IMR-90 (cell line): ENCODE results near the gene CELSR1. TPM values are rescaled to one million over a fixed set of nuclear protein-coding genes. Genes with fewer than 3 reads are reported as not detected.

Experiments used
- ATAC-seq: fragments of 200-7000 bp; cut with Tn5 transposase; 2 replicates; pipeline ENCODE4 v1.9.1; 2020; ENCODE audit warnings: low read depth, mild to moderate bottlenecking, moderate library complexity
- BruUV-seq: library from RNA; stranded (reverse); fragments of 400-500 nt; replicated peaks from 2 replicates; lab custom pipeline; 2021; lab: Mats Ljungman, UMichigan
- CTCF ChIA-PET: fragments of 300-600 bp; formaldehyde crosslinking; extraction: SDS; loops from one replicate; lab custom pipeline; 2021; ENCODE audit warnings: antibody characterized with exemption; lab: Yijun Ruan, JAX
- POLR2A ChIA-PET: fragments of 300-600 bp; sonication (Branson Sonifier 250); formaldehyde crosslinking; loops from one replicate; lab custom pipeline; 2022; ENCODE audit warnings: antibody characterized with exemption; ENCODE audit not compliant: unreplicated experiment; lab: Charles Lee
- DNase-seq: peaks from one replicate; pipeline ENCODE4 v3.0.0; 2013
- H2AFZ ChIP-seq: replicated peaks from 2 replicates; pipeline ENCODE3; 2013; ENCODE audit warnings: low read length, mild to moderate bottlenecking; ENCODE audit not compliant: poor library complexity
- H2AK5ac ChIP-seq: 2 replicates; pipeline ENCODE4 v1.6.1; 2013; ENCODE audit warnings: low read depth, low read length, inconsistent platforms
- H2AK9ac ChIP-seq: replicated peaks from 2 replicates; pipeline ENCODE3; 2013; ENCODE audit warnings: mild to moderate bottlenecking, low read depth, low read length, moderate library complexity; ENCODE audit not compliant: poor library complexity
- H2BK120ac ChIP-seq: 2 replicates; pipeline ENCODE4 v1.6.1; 2013; ENCODE audit warnings: low read depth, low read length, inconsistent platforms
- H2BK15ac ChIP-seq: 3 replicates; pipeline ENCODE4 v1.6.1; 2013; ENCODE audit warnings: low read depth, low read length, inconsistent platforms
- H2BK20ac ChIP-seq: 2 replicates; pipeline ENCODE4 v1.6.1; 2013; ENCODE audit warnings: low read depth, mild to moderate bottlenecking, inconsistent platforms, low read length, moderate library complexity
- H2BK5ac ChIP-seq: 2 replicates; pipeline ENCODE4 v1.6.1; 2013; ENCODE audit warnings: mild to moderate bottlenecking, low read depth, low read length, inconsistent platforms; ENCODE audit not compliant: poor library complexity, severe bottlenecking
- H3K14ac ChIP-seq: replicated peaks from 2 replicates; pipeline ENCODE4 v1.6.1; 2013; ENCODE audit warnings: low read depth, low read length, inconsistent platforms
- H3K18ac ChIP-seq: 2 replicates; pipeline ENCODE4 v1.6.1; 2013; ENCODE audit warnings: low read depth, low read length, control low read depth
- H3K23ac ChIP-seq: 2 replicates; pipeline ENCODE4 v1.6.1; 2013; ENCODE audit warnings: low read depth, low read length, inconsistent platforms
- H3K27ac ChIP-seq: 2 replicates; pipeline ENCODE4 v1.5.1; 2013; ENCODE audit warnings: mild to moderate bottlenecking, control low read depth, low read length; ENCODE audit not compliant: insufficient read depth
- H3K27me3 ChIP-seq: 2 replicates; pipeline ENCODE4 v1.6.1; 2013; ENCODE audit warnings: low read length; ENCODE audit not compliant: control insufficient read depth, insufficient read depth
- H3K36me3 ChIP-seq: 2 replicates; pipeline ENCODE4 v1.6.1; 2013; ENCODE audit warnings: low read length, mixed read lengths; ENCODE audit not compliant: control insufficient read depth, insufficient read depth
- H3K4ac ChIP-seq: 2 replicates; pipeline ENCODE4 v1.6.1; 2013; ENCODE audit warnings: low read depth, low read length, inconsistent platforms
- H3K4me1 ChIP-seq: 2 replicates; pipeline ENCODE4 v1.6.1; 2013; ENCODE audit warnings: low read length, mixed read lengths; ENCODE audit not compliant: control insufficient read depth, insufficient read depth
- H3K4me2 ChIP-seq: 2 replicates; pipeline ENCODE4 v1.6.1; 2013; ENCODE audit warnings: low read depth, mild to moderate bottlenecking, control low read depth, low read length, moderate library complexity
- H3K4me3 ChIP-seq: 2 replicates; pipeline ENCODE4 v1.5.1; 2013; ENCODE audit warnings: low read depth, mild to moderate bottlenecking, control low read depth, low read length, moderate library complexity; ENCODE audit not compliant: insufficient read depth
- H3K56ac ChIP-seq: 2 replicates; pipeline ENCODE4 v1.6.1; 2013; ENCODE audit warnings: low read length, inconsistent platforms; ENCODE audit not compliant: insufficient read depth; ENCODE audit errors: extremely low read depth
- H3K79me1 ChIP-seq, 2 experiments: 2 replicates each; pipeline ENCODE4 v1.6.1; 2013; ENCODE audit warnings: low read length in 2 of 2, inconsistent platforms in 1 of 2, low read depth in 1 of 2
- H3K9ac ChIP-seq: 2 replicates; pipeline ENCODE4 v1.6.1; 2013; ENCODE audit warnings: low read depth, low read length, control low read depth
- H3K9me1 ChIP-seq: 2 replicates; pipeline ENCODE4 v1.6.1; 2013; ENCODE audit warnings: low read length, inconsistent platforms; ENCODE audit not compliant: insufficient read depth
- H3K9me3 ChIP-seq: 2 replicates; pipeline ENCODE4 v1.6.1; 2013; ENCODE audit warnings: low read length; ENCODE audit not compliant: control insufficient read depth, insufficient read depth
- H4K20me1 ChIP-seq: 2 replicates; pipeline ENCODE4 v1.6.1; 2013; ENCODE audit warnings: low read length, inconsistent platforms; ENCODE audit not compliant: insufficient read depth
- H4K5ac ChIP-seq: 2 replicates; pipeline ENCODE4 v1.6.1; 2013; ENCODE audit warnings: mild to moderate bottlenecking, low read depth, low read length, control low read depth
- H4K8ac ChIP-seq, 2 experiments: 2 replicates each; pipeline ENCODE4 v1.6.1; 2013; ENCODE audit warnings: low read depth in 2 of 2, low read length in 2 of 2, control low read depth in 1 of 2, inconsistent platforms in 1 of 2
- H4K91ac ChIP-seq: 2 replicates; pipeline ENCODE4 v1.6.1; 2013; ENCODE audit warnings: low read depth, low read length, inconsistent platforms; ENCODE audit not compliant: insufficient read depth
- BHLHE40 ChIP-seq: fragments of 150-350 bp; IDR thresholded peaks from 2 replicates; pipeline ENCODE4 v1.6.1; 2016; ENCODE audit warnings: mild to moderate bottlenecking, low read depth, low read length
- CEBPB ChIP-seq: IDR thresholded peaks from 2 replicates; pipeline ENCODE4 v1.6.1; 2012; ENCODE audit warnings: low read depth, low read length, improper control_type of control experiment
- CHD1 ChIP-seq: IDR thresholded peaks from 2 replicates; pipeline ENCODE4 v1.6.1; 2012; ENCODE audit warnings: low read depth, low read length, improper control_type of control experiment
- CTCF ChIP-seq: conservative IDR thresholded peaks from 2 replicates; pipeline ENCODE4 v1.5.1; 2012; ENCODE audit warnings: mild to moderate bottlenecking, low read depth, low read length, improper control_type of control experiment
- MAZ ChIP-seq: IDR thresholded peaks from 2 replicates; pipeline ENCODE4 v1.6.1; 2012; ENCODE audit warnings: low read depth, mild to moderate bottlenecking, low read length, improper control_type of control experiment, moderate library complexity, borderline replicate concordance
- MXI1 ChIP-seq: IDR thresholded peaks from 2 replicates; pipeline ENCODE4 v1.6.1; 2012; ENCODE audit warnings: low read depth, mild to moderate bottlenecking, low read length, moderate library complexity, borderline replicate concordance
- NFE2L2 ChIP-seq: fragments of 150-350 bp; IDR thresholded peaks from 2 replicates; pipeline ENCODE4 v1.6.1; 2016; ENCODE audit warnings: low read depth, mild to moderate bottlenecking, low read length
- POLR2A ChIP-seq: IDR thresholded peaks from 2 replicates; pipeline ENCODE4 v1.6.1; 2012; ENCODE audit warnings: mild to moderate bottlenecking, low read depth, low read length
- RAD21 ChIP-seq: IDR thresholded peaks from 2 replicates; pipeline ENCODE4 v1.6.1; 2012; ENCODE audit warnings: low read length, improper control_type of control experiment
- RCOR1 ChIP-seq: IDR thresholded peaks from 2 replicates; pipeline ENCODE4 v1.6.1; 2012; ENCODE audit warnings: mild to moderate bottlenecking, low read length, improper control_type of control experiment; ENCODE audit not compliant: insufficient replicate concordance
- RFX5 ChIP-seq: IDR thresholded peaks from 2 replicates; pipeline ENCODE4 v1.8.0; 2012; ENCODE audit warnings: low read depth, mild to moderate bottlenecking, low read length, moderate library complexity
- SMC3 ChIP-seq: fragments of 150-350 bp; IDR thresholded peaks from 2 replicates; pipeline ENCODE4 v1.6.1; 2016; ENCODE audit warnings: low read depth, mild to moderate bottlenecking, antibody characterized with exemption, low read length, moderate library complexity
- USF2 ChIP-seq: fragments of 150-350 bp; IDR thresholded peaks from 2 replicates; pipeline ENCODE4 v1.6.1; 2017; ENCODE audit warnings: mild to moderate bottlenecking, antibody characterized with exemption, low read length, low read depth
- WGBS, 2 experiments: methylation state at CpG; one replicate each; pipeline versions ENCODE4 v1.1.5 to v1.1.7; 2013; ENCODE audit warnings: missing lambda C conversion rate in 2 of 2; ENCODE audit not compliant: insufficient read length in 1 of 2; ENCODE audit errors: extremely low coverage in 2 of 2; 5-methylcytosine and 5-hydroxymethylcytosine counted together
- dilution Hi-C: fragments of 300-500 bp; cut with HindIII; formaldehyde crosslinking; loops from one replicate; pipeline ENCODE4 v1.14.3; 2018; ENCODE audit warnings: low sequenced_read_pairs; ENCODE audit not compliant: unreplicated experiment
- in situ Hi-C: fragments of 300-500 bp; cut with MboI; formaldehyde crosslinking; loops from 3 replicates; pipeline ENCODE4 v1.14.3; 2019; ENCODE audit warnings: low sequenced_read_pairs, inconsistent platforms, mixed read lengths
- intact Hi-C: fragments of 100-400 bp; cut with micrococcal nuclease; formaldehyde crosslinking; loops from 2 replicates; pipeline ENCODE4 v1.10.0; 2022
- polyA plus RNA-seq, 3 experiments: library from polyadenylated mRNA; depleted of rRNA; stranded (reverse); fragments of >200 nt; gene quantifications; 2 replicates each; pipeline ENCODE4 v1.2.3, GENCODE V29; 2012; ENCODE audit warnings: low replicate concordance in 1 of 3
- total RNA-seq: library from RNA; depleted of rRNA; stranded (reverse); fragments of >200 nt; gene quantifications from 2 replicates; pipeline ENCODE4 v1.2.3, GENCODE V29; 2012
- TF ChIP-seq, protein P1 (sequence below): fragments of 150-350 bp; IDR thresholded peaks from 2 replicates; pipeline ENCODE4 v1.6.1; 2016; ENCODE audit warnings: low read depth, mild to moderate bottlenecking, low read length, moderate library complexity, borderline replicate concordance

The CELSR1 gene
- total and polyA plus RNA-seq, 2 of the 4 experiments (the other 2 are of a cell fraction): 0.36 to 0.82 TPM

DNA sequence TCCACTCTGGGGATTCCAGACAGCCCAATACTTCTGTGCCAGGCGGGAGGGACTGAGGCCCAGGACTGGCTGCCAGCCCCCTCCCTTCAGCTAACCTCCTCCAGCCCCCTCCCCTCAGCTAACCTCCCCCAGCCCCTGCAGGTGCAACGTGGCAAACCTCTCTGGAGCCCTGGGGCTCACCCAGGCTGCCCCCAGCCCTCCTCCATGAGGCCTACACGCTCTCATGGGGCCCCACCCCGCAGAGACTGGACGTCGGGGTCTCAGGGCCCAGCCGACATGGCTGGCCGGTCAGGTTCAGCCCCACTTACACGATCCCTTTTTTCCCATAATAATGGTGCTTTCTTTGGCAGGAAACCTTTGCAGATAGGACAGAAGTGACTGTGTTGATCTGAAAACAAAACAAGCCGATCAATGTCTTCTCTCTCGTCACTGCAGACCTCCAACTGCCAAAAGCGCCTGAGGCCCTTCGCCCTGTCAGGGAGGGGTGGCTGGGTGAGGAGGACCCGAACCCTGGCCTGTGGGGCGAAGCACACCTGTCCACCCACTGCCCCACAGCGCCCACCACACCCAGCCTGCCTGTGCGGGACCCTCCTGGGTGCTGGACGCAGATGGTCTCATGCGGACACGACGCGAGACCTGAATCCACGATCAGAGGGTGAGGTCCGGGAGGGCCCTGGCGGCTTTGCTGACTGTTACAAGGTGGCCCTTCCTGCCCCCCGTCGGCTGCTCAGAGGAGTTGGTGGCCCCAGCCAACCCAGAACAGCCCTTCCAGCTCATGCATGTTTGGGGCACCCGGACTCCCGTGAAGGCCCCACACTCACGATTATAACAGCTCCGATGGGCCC is 168.3 kb downstream of the CELSR1 start:
- H3K4me1 ChIP-seq: no peaks in the 10 kb centered on the region
- H3K56ac ChIP-seq: no peak overlapping the region
- no peaks in the 10 kb centered on the region for H3K36me3 ChIP-seq
- no peak overlapping the region for H4K8ac ChIP-seq
- H3K23ac ChIP-seq: no peak overlapping the region
- in situ Hi-C loops: loop anchor here (5.0 kb wide), 1 partner anchor 173 kb away; no protein-coding TSS in a partner anchor
- no peak overlapping the region for H4K91ac ChIP-seq
- H2BK20ac ChIP-seq: no peak overlapping the region
- H3K9me1 ChIP-seq: no peaks in the 10 kb centered on the region; the same call in 1 of the 2 replicates
- no peak overlapping the region for H3K4ac ChIP-seq
- no peak for DNase-seq
- H2BK15ac ChIP-seq: no peak overlapping the region
- H2AK5ac ChIP-seq: no peak overlapping the region
- H3K79me1 ChIP-seq: no peaks in the 10 kb centered on the region
- no peak overlapping the region for H3K4me2 ChIP-seq
- H4K20me1 ChIP-seq: no peaks in the 10 kb centered on the region
- 86% methylated on average over 10 of the region's 31 CpGs; no CpG with 5 or more reads in 1 of the 2 experiments for WGBS, 2 experiments
- CTCF ChIA-PET: interaction anchor here (0.6 to 1.8 kb wide), 3 partner anchors 21 to 179 kb away, joined by 3 to 10 read pairs (median 6); no protein-coding TSS in a partner anchor
- H3K9ac ChIP-seq: no peak overlapping the region
- H3K27ac ChIP-seq: no peak overlapping the region
- H2BK120ac ChIP-seq: no peak overlapping the region
- POLR2A ChIA-PET: no interaction called here
- no peak overlapping the region for H2BK5ac ChIP-seq
- no peak overlapping the region for H2AK9ac ChIP-seq
- no peaks in the 10 kb centered on the region for H3K9me3 ChIP-seq
- no peak overlapping the region for H3K4me3 ChIP-seq
- peaks cover 15% of the 10 kb centered on the region; the same call in 1 of the 2 replicates for H3K27me3 ChIP-seq
- H2AFZ ChIP-seq: no peak overlapping the region
- ATAC-seq: no peak
- no peak overlapping the region for H3K18ac ChIP-seq
- no peak overlapping the region for H4K5ac ChIP-seq
- dilution Hi-C loops: no loop called here
- intact Hi-C loops: no loop called here
- H3K14ac ChIP-seq: no peak overlapping the region
- no TSS peak for BruUV-seq
- TF ChIP-seq BHLHE40: no peak
- TF ChIP-seq MXI1: no peak
- no peak for TF ChIP-seq CHD1
- no peak for TF ChIP-seq RAD21
- no peak for TF ChIP-seq RCOR1
- TF ChIP-seq NFE2L2: no peak
- TF ChIP-seq CEBPB: no peak
- TF ChIP-seq CTCF: no peak
- TF ChIP-seq SMC3: no peak
- TF ChIP-seq MAZ: no peak
- TF ChIP-seq, protein P1, sequence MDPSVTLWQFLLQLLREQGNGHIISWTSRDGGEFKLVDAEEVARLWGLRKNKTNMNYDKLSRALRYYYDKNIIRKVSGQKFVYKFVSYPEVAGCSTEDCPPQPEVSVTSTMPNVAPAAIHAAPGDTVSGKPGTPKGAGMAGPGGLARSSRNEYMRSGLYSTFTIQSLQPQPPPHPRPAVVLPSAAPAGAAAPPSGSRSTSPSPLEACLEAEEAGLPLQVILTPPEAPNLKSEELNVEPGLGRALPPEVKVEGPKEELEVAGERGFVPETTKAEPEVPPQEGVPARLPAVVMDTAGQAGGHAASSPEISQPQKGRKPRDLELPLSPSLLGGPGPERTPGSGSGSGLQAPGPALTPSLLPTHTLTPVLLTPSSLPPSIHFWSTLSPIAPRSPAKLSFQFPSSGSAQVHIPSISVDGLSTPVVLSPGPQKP: no peak
- no peak for TF ChIP-seq RFX5
- TF ChIP-seq POLR2A: no peak
- no peak for TF ChIP-seq USF2
